HG03565 (cell line): ENCODE results near the gene SV2C.
"Not testable (repeated sequence)": the region's sequence is repeated elsewhere in the genome, so short reads cannot be mapped to it uniquely, and the experiment has no call there.

Experiments used
- ATAC-seq: cut with Tn5 transposase; IDR thresholded peaks from one replicate; pipeline ENCODE4 v1.9.1; 2021; ENCODE audit warnings: mild to moderate bottlenecking, moderate library complexity; ENCODE audit not compliant: unreplicated experiment

SV2C gene

GRCh38 chr5:76292620-76293322, 209.6 kb downstream of the SV2C start:
- ATAC-seq, result peak; percentile 67

GRCh38 chr5:76294573-76294972, 211.4 kb downstream of the SV2C start:
- ATAC-seq, result no peak

GRCh38 chr5:76298852-76299251, 215.7 kb downstream of the SV2C start:
- ATAC-seq, result no peak

GRCh38 chr5:76299592-76299991, 216.4 kb downstream of the SV2C start:
- no peak for ATAC-seq

GRCh38 chr5:76301932-76302331, 218.7 kb downstream of the SV2C start:
- ATAC-seq, result not testable (repeated sequence)

GRCh38 chr5:76302661-76303060, 219.5 kb downstream of the SV2C start:
- ATAC-seq, result not testable (repeated sequence)

GRCh38 chr5:76303921-76304320, 220.7 kb downstream of the SV2C start:
- peak; percentile 65 for ATAC-seq

- ATAC-seq, result no peak
Observed at GRCh38 chr5:76305269-76305668, 222.1 kb downstream of the SV2C start.

- ATAC-seq, result no peak
Observed at GRCh38 chr5:76305775-76306174, 222.6 kb downstream of the SV2C start.

GRCh38 chr5:76310208-76310607, 227.0 kb downstream of the SV2C start:
- no peak for ATAC-seq

- ATAC-seq, result no peak
Observed at GRCh38 chr5:76312783-76313182, 229.6 kb downstream of the SV2C start.

GRCh38 chr5:76314643-76315042, 231.5 kb downstream of the SV2C start:
- no peak for ATAC-seq

GRCh38 chr5:76319673-76320072, 236.5 kb downstream of the SV2C start:
- ATAC-seq, result no peak

GRCh38 chr5:76323494-76323893, 240.3 kb downstream of the SV2C start:
- not testable (repeated sequence) for ATAC-seq

GRCh38 chr5:76325326-76325725, 242.1 kb downstream of the SV2C start:
- no peak for ATAC-seq

GRCh38 chr5:76325876-76326491, 242.8 kb downstream of the SV2C start:
- no peak for ATAC-seq

- ATAC-seq, result no peak
Observed at GRCh38 chr5:76326577-76327302, 243.6 kb downstream of the SV2C start.

- ATAC-seq, result no peak
Observed at GRCh38 chr5:76329346-76329745, 246.2 kb downstream of the SV2C start.

GRCh38 chr5:76331126-76331525, 247.9 kb downstream of the SV2C start:
- ATAC-seq, result no peak

- ATAC-seq, result no peak
Observed at GRCh38 chr5:76332102-76332501, 248.9 kb downstream of the SV2C start.

- no peak for ATAC-seq
Observed at GRCh38 chr5:76332611-76333205, 249.5 kb downstream of the SV2C start.

- ATAC-seq, result no peak
Observed at GRCh38 chr5:76333571-76333970, 250.4 kb downstream of the SV2C start.
